Small intestine (tissue), 7 donors: Measurements from ENCODE around the gene PFKP. TPM values are rescaled to one million over a fixed set of nuclear protein-coding genes. Genes with fewer than 3 reads are reported as not detected.
"Not testable (repeated sequence)": the region's sequence is repeated elsewhere in the genome, so short reads cannot be mapped to it uniquely, and the experiment has no call there.

Experiments used
- DNase-seq, 2 donors: peaks; one replicate each; pipeline versions ENCODE4 v3.0.0 to v3.0.0-alpha.2; 2013
- FAIRE-seq: peaks from 2 replicates; lab custom pipeline; 2012; peaks lifted over from hg19 to GRCh38; lab: Jason Lieb, UNC
- H3K27ac ChIP-seq, 3 donors: one replicate each; pipeline ENCODE4 v1.5.1; 2013; ENCODE audit warnings: low read length in 2 of 3, mild to moderate bottlenecking in 2 of 3, control low read depth in 1 of 3, inconsistent platforms in 1 of 3, low read depth in 1 of 3, moderate library complexity in 1 of 3
- H3K27me3 ChIP-seq, 3 donors: one replicate each; pipeline ENCODE4 v1.6.1; 2013; ENCODE audit warnings: low read length in 3 of 3, inconsistent platforms in 1 of 3; ENCODE audit not compliant: control insufficient read depth in 3 of 3, insufficient read depth in 3 of 3
- H3K36me3 ChIP-seq, 3 donors: one replicate each; pipeline ENCODE4 v1.6.1; 2013; ENCODE audit warnings: low read length in 3 of 3, inconsistent platforms in 1 of 3, low read depth in 1 of 3, mild to moderate bottlenecking in 1 of 3, moderate library complexity in 1 of 3; ENCODE audit not compliant: control insufficient read depth in 3 of 3, insufficient read depth in 2 of 3
- H3K4me1 ChIP-seq, 3 donors: one replicate each; pipeline ENCODE4 v1.6.1; 2013; ENCODE audit warnings: low read length in 2 of 3, inconsistent platforms in 1 of 3, low read depth in 1 of 3, mild to moderate bottlenecking in 1 of 3, moderate library complexity in 1 of 3; ENCODE audit not compliant: control insufficient read depth in 3 of 3, insufficient read depth in 2 of 3
- H3K4me3 ChIP-seq, 3 donors: one replicate each; pipeline ENCODE4 v1.5.1; 2013; ENCODE audit warnings: low read length in 3 of 3, control low read depth in 1 of 3, inconsistent platforms in 1 of 3, low read depth in 1 of 3, mild to moderate bottlenecking in 1 of 3, moderate library complexity in 1 of 3
- H3K9me3 ChIP-seq, 2 donors: one replicate each; pipeline ENCODE4 v1.6.1; 2013; ENCODE audit warnings: low read depth in 1 of 2, low read length in 1 of 2; ENCODE audit not compliant: control insufficient read depth in 2 of 2, insufficient read depth in 1 of 2
- WGBS, 3 donors: extraction: QIAGEN DNeasy Blood & Tissue Kit; methylation state at CpG; one replicate each; pipeline ENCODE4 v1.1.7; 2013; 5-methylcytosine and 5-hydroxymethylcytosine counted together
- polyA plus RNA-seq, 4 donors: library from polyadenylated mRNA; stranded (reverse) in 3 of 4; unstranded in 1 of 4; fragments of 200-250 nt in 3 of 4; fragments of 120-200 nt in 1 of 4; gene quantifications; one replicate each; pipeline versions ENCODE4 v1.2.1 to v1.2.3, GENCODE V29; 2013
- donor health status: healthy with polysubstance abuse.
- donor health status: control.
- donor health status: control.
- donor health status: Bipolar disorder and iron deficiency.
- donor health status: healthy.

PFKP gene
- polyA plus RNA-seq, 4 donors, result 10.7 to 154 (median 73.9) TPM

DNA sequence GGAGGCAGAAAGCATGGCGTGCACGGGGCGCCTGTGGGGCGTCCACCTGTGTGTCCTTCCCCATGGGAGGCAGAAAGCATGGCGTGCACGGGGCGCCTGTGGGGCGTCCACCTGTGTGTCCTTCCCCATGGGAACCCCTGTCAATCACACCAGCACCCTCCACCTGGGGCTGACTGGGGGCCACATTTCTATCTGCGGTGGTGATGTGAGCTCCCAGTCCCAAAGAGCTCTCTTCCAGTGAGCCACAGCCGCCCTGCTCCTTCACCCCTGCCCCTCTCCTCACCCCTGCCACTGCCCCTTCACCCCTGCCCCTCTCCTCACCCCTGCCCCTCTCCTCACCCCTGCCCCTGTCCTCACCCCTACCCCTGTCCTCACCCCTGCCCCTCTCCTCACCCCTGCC is 39.0 kb downstream of the PFKP start:
- WGBS, 3 donors, result 78 to 94% methylated on average over 6 of the region's 10 CpGs; no CpG with 5 or more reads in 1 of the 3 donors
- not testable (repeated sequence) for FAIRE-seq, H3K4me3 ChIP-seq, H3K27me3 ChIP-seq, H3K27ac ChIP-seq, H3K4me1 ChIP-seq, H3K9me3 ChIP-seq, DNase-seq
- peaks cover 7 to 56% (median 8%) of the 10 kb centered on the region in 3 donors for H3K36me3 ChIP-seq

DNA sequence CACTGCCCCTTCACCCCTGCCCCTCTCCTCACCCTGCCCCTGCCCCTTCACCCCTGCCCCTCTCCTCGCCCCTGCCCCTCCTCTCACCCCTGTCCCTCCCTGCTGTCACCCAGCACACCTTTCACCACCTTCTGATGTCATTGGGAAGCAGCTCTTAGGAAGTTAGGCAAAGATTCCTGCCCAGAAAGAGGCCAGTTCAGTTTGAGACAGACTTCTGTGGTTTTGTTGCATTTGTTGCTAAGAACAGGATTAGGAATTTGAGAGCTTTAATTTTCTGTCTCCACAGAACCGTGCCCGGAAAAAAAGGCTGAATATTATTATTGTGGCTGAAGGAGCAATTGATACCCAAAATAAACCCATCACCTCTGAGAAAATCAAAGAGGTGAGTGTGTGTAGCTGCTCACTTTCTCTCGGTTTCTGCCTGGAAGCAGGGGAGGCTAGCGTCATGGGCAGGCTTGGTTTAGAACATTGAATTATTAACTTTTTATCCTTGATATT is 39.6 kb downstream of the PFKP start:
- WGBS, 3 donors, result 86 to 93% (median 88%) methylated on average over 4 to 5 of the region's 5 CpGs
- FAIRE-seq, result no peak
- Histone ChIP-seq H3K36me3 (peaks cover 7 to 59% (median 8%) of the 10 kb centered on the region in 3 donors), H3K27ac (no peak overlapping the region), H3K27me3 (no peaks in the 10 kb centered on the region), H3K4me3 (no peak overlapping the region), H3K9me3 (no peaks in the 10 kb centered on the region), H3K4me1 (no peaks in the 10 kb centered on the region)
- DNase-seq, result no peak

DNA sequence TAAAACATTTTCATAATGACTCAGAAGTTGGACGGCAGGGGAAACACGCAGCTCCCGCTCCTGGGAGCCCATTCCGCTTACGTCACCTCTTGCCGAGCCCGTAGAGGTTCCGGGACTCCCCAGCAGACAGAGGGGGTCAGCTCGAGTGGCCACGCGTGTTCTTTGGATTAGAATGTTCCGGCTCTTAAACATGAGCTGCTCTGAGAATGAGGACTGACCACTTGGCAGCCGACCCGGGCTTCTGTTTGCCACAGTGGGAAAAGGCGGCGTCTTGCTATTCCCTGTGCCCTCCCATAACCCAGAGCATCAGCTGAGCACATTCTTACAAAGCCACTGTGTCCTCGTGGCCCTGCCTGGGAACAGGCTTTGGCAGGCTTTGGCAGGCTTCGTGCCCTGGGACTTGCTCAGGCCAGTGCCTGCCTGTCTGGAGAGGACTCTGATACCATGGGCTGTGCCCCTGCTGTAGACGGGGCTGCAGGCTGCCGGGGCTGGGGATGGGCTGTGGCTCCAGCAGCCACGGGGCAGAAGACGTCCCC is 40.1 kb downstream of the PFKP start:
- DNase-seq (no peak), FAIRE-seq (no peak)
- Histone ChIP-seq H3K4me3 (no peak overlapping the region), H3K4me1 (no peaks in the 10 kb centered on the region), H3K27me3 (no peaks in the 10 kb centered on the region), H3K27ac (no peak overlapping the region), H3K9me3 (no peaks in the 10 kb centered on the region), H3K36me3 (peaks cover 7 to 64% (median 11%) of the 10 kb centered on the region in 3 donors)
- 84 to 95% (median 92%) methylated on average over 22 of the region's 22 CpGs for WGBS, 3 donors

DNA sequence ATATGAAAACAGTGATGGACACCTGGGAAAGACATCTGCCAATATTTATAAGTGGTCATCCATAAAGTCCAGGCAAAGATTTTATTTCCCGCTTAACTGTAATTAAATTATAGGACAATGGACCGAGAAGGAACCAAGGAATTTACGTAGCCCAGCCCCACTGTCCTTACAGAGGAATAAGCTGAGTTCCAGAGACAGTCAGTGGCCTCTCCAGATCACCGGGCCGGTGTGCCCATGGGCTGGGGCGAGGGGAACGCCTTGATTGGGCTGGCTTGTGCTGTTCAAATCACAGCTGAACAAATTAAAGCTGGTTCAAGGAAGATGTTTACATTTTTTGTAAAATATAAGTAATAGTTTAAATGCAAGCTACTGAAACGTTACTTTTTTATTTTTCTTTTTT is 40.7 kb downstream of the PFKP start:
- Histone ChIP-seq H3K27ac (no peak overlapping the region), H3K36me3 (peaks cover 9 to 64% (median 11%) of the 10 kb centered on the region in 3 donors), H3K9me3 (no peaks in the 10 kb centered on the region), H3K27me3 (no peaks in the 10 kb centered on the region), H3K4me3 (no peak overlapping the region), H3K4me1 (no peaks in the 10 kb centered on the region)
- DNase-seq (no peak), FAIRE-seq (no peak)
- WGBS, 3 donors, result 85 to 91% (median 89%) methylated on average over 8 of the region's 8 CpGs

DNA sequence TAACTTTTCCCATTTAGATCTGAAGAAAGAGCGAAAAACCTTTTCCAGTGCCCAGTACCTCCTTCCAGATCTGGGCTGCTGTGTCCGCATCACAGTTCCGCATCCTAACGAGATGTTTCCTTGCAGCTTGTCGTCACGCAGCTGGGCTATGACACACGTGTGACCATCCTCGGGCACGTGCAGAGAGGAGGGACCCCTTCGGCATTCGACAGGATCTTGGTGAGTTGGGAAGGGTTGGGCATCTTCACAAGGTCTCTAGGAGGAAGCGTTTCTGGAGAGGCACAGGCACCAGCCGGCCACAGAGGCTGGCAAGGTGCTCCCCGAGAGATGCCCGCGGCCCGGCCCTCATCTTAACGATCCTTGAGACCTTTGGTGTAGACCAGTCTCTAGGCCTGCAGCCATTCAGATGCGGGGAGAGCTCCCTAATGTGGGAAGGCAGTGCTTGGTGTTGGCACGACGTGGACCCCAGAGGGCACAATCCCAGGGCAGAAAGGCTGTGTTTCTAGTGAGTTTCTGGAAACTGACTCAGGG is 41.3 kb downstream of the PFKP start:
- H3K9me3 ChIP-seq, result no peaks in the 10 kb centered on the region
- FAIRE-seq (no peak), DNase-seq (no peak)
- WGBS, 3 donors, result 93 to 97% (median 97%) methylated on average over 21 of the region's 21 CpGs
- no peaks in the 10 kb centered on the region for H3K27me3 ChIP-seq
- no peaks in the 10 kb centered on the region for H3K4me1 ChIP-seq
- H3K4me3 ChIP-seq, result no peak overlapping the region
- no peak overlapping the region for H3K27ac ChIP-seq
- H3K36me3 ChIP-seq, result peaks cover 13 to 66% (median 16%) of the 10 kb centered on the region in 3 donors

DNA sequence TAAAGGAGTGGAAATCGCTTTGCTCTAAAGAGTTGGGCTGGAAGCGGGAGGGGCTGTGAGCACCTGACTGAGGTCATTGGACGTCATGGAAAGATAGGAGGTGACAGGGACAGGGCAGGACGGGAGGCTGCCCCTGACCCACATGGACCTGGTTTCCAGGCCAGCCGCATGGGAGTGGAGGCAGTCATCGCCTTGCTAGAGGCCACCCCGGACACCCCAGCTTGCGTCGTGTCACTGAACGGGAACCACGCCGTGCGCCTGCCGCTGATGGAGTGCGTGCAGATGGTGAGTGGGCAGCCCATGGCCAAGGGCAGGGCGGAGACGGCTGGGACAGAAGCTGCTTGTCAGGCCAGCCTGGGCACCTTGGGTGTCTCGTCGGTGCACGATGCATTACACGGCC is 41.8 kb downstream of the PFKP start:
- Histone ChIP-seq H3K36me3 (peaks cover 13 to 65% (median 16%) of the 10 kb centered on the region in 3 donors), H3K27ac (no peak overlapping the region), H3K27me3 (no peaks in the 10 kb centered on the region), H3K9me3 (no peaks in the 10 kb centered on the region), H3K4me1 (no peaks in the 10 kb centered on the region), H3K4me3 (no peak overlapping the region)
- WGBS, 3 donors, result 95 to 98% (median 97%) methylated on average over 21 of the region's 21 CpGs
- no peak for FAIRE-seq
- DNase-seq, result no peak

DNA sequence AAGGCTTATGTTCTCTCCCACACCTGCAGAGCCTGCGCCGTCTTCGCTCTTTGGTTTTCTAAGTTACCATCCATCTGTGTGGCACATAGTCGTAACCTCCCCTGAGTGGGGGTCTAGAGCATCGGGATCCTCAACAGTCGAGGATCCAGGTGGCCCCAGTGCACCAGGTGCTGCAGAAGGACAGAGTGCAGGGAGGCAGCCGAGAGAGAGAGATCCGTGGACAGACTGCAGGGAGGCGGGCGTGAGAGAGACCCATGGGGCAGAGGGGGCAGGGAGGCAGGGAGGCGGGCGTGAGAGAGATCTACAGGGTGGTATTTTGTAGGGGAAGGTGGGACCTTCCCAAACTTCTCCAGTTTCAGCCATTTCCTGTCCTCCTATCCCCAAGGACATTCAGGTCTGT is 42.3 kb downstream of the PFKP start:
- no peaks in the 10 kb centered on the region for H3K9me3 ChIP-seq
- H3K27me3 ChIP-seq, result no peaks in the 10 kb centered on the region
- WGBS, 3 donors, result 88 to 97% (median 93%) methylated on average over 12 of the region's 12 CpGs
- H3K27ac ChIP-seq, result no peak overlapping the region
- H3K36me3 ChIP-seq, result peaks cover 13 to 65% (median 14%) of the 10 kb centered on the region in 3 donors
- DNase-seq (no peak), FAIRE-seq (no peak)
- H3K4me1 ChIP-seq, result no peaks in the 10 kb centered on the region
- H3K4me3 ChIP-seq, result no peak overlapping the region

DNA sequence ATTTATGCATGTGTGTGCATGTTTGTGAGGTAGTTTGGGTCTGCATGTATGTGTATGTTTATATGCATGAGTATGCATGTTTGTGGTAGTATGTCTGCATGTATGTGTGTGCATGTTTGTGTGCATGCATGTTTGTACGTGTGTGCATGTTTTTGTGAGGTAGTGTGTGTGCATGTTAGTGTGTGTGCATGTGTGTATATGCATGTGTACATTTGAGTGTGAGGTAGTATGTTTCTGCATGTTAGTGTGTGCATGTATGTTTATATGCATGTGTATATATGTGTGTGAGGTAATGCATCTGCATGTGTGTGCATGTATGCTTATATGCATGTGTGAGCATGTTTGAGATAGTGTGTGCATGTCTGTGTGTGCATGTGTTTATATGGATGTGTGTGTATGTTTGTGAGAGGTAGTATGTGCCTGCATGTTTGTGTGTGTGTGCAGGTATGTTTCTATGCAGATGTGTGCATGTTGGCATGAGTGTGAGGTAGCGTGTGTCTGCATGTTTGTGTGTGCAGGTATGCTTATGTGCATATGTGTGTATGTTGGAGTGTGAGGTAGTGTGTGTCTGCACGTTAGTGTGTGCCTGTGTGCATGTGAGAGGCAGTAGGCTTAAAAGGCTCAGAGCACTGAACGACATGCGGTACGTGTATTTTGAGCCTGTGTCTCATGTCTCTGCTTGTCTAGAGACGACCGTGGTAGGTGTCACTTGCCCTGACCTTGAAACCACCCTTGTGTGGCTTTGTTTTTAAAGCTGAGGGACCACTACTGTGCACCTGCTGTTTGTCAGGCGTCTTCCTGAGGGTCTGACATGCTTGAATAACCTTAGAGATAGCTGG is 43.7 kb downstream of the PFKP start:
- FAIRE-seq, result no peak
- 87 to 91% (median 90%) methylated on average over 9 of the region's 9 CpGs for WGBS, 3 donors
- H3K4me3 ChIP-seq, result no peak overlapping the region

More for the DNA sequence above, 43.7 kb downstream of the PFKP start:
- Histone ChIP-seq H3K27me3 (no peaks in the 10 kb centered on the region), H3K36me3 (peaks cover 14 to 58% (median 18%) of the 10 kb centered on the region in 3 donors), H3K27ac (no peak overlapping the region), H3K9me3 (no peaks in the 10 kb centered on the region), H3K4me1 (no peaks in the 10 kb centered on the region)
- DNase-seq, result no peak
